Retinal pigment epithelial cell (primary cell): Measurements from ENCODE around the gene HTRA3.

Experiments
- DNase-seq: peaks from one replicate; pipeline ENCODE4 v3.0.0-alpha.2; 2010; ENCODE audit warnings: low read depth
- H3K4me3 ChIP-seq: 2 replicates; pipeline ENCODE4 v1.5.1; 2011; ENCODE audit warnings: mild to moderate bottlenecking, low read length, control low read depth, moderate library complexity
- TF ChIP-seq, protein P1 (sequence below): conservative IDR thresholded peaks from 2 replicates; pipeline ENCODE4 v1.5.1; 2011; ENCODE audit warnings: low read depth, low read length, control low read depth, inconsistent platforms

Gene HTRA3

DNA sequence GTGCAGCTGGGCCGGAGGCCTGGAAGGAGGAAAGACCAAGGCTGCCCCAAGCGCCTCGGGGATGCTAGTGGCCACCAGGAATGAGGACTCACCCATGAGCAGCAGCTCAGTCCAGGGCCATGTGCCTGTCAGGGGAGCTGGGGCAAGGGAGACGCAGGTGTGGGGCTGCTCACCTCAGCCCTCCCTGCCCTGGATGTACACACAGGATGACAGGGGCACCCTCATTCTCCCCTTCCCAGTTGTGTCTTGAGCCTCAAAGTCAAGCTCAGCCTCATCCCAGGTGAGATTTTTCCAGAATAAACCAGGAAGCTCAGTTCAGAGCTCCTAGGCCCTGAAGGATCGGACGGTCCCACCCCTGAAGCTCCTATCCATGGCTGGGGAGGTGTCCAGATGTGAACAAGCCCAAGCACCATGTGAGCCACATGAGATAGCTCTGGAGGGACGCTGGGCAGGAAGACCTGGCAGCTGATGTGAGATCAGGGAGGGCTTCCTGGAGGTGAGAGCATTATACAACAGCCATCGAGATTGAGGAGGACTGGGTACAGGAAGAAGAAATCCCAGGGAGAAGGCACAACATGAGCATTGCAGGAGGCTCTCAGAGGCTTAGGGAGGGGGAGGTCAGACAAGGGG lies 23.0 kb downstream of the HTRA3 start:
- TF ChIP-seq, protein P1, sequence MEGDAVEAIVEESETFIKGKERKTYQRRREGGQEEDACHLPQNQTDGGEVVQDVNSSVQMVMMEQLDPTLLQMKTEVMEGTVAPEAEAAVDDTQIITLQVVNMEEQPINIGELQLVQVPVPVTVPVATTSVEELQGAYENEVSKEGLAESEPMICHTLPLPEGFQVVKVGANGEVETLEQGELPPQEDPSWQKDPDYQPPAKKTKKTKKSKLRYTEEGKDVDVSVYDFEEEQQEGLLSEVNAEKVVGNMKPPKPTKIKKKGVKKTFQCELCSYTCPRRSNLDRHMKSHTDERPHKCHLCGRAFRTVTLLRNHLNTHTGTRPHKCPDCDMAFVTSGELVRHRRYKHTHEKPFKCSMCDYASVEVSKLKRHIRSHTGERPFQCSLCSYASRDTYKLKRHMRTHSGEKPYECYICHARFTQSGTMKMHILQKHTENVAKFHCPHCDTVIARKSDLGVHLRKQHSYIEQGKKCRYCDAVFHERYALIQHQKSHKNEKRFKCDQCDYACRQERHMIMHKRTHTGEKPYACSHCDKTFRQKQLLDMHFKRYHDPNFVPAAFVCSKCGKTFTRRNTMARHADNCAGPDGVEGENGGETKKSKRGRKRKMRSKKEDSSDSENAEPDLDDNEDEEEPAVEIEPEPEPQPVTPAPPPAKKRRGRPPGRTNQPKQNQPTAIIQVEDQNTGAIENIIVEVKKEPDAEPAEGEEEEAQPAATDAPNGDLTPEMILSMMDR: no peak
- no peak overlapping the region for H3K4me3 ChIP-seq
- DNase-seq: no peak

DNA sequence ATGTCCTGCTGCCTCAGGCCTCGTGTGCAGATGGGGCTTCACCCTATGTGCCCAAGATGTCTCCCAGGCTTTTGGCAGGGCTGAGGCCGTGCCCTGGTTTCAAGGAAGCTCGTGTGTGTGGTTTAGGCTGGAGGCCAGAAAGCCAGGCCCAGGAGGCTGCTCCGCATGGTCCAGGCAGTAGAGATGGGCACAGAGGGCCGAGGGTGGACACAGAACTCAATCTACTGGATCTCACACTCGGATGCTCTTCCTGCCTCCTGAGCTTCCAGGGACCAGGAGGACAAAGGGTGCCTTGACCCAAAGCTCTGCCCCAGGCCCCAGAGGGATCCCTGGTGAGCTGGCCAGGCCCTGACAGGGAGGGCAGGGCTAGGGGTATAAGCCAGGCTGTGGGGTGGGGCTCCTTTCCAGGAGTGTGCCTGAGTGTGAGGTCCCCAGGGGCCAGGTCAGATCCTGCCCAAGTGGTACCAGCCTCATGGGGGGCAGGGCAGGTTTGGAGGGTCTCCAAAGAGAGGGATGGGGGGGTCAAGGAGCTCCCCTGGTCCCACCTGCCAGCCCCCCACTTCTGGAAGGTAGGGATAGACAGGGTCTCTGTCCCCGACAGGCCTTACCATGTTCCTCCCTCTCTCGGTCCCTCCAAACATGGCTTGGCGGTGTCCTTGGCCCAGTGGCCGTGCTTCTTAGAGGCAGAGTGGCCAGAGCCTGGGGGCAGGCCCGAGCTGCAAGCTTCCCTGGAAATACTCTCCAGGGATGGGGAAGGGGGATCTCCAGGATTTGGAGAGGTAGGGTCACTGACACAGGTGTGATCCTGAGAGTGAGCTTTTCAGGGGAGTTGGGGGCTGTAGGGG lies 23.8 kb downstream of the HTRA3 start:
- H3K4me3 ChIP-seq: no peak overlapping the region
- TF ChIP-seq, protein P1: no peak
- DNase-seq: no peak

DNA sequence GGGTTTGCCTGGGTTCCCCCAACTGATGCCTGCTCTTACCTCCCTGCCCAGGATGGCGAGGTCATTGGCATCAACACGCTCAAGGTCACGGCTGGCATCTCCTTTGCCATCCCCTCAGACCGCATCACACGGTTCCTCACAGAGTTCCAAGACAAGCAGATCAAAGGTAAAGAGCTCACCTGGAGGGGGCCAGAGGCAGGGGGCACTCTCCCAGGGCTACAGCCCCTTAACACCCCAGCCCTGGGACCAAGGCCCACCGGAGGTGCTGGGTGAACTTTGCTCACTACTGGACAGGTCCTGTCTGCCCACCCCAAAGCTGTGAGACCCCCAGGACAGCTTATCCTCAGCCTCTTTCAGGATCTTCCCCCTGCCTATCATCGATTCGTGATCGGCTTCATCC lies 24.5 kb downstream of the HTRA3 start:
- H3K4me3 ChIP-seq: no peak overlapping the region
- no peak for DNase-seq
- TF ChIP-seq, protein P1: no peak

DNA sequence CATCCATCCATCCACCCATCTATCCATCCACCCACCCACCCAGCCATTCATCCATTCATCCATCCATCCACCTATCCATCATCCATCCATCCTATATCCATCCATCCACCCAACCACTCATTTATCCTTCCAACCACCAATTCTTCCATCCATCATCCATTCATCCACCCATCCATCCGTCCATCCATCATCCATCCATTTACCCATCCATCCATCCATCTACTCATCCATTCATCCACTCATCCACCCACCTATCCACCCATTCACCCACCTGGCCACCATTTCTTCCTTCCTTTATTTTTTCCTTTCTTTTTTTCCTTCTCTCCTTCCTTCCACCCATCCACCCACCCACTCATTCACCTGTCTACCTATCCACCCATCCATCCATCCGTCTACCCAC lies 25.2 kb downstream of the HTRA3 start:
- H3K4me3 ChIP-seq: no peak overlapping the region
- no peak for DNase-seq
- TF ChIP-seq, protein P1: no peak

DNA sequence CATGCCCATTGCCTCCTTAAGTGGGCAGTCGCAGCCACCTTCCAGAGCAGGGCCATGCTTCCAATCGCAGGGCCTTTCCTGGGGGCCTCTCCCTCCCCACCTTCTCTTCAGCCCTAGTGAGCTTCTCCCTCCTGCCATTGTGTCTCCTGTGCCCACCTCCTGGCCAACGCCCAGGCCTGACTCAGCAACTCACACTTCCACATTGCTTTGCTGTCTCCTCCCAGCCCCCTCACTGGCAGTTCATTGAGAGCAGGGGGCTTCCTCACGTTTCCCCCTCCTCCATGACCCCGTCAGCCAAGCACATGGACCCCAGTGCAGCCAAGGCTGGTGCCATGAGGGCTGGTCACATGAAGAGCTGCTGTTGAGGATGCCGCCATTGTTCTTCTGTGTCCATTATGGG lies 25.9 kb downstream of the HTRA3 start:
- H3K4me3 ChIP-seq: no peak overlapping the region
- TF ChIP-seq, protein P1: no peak
- no peak for DNase-seq

DNA sequence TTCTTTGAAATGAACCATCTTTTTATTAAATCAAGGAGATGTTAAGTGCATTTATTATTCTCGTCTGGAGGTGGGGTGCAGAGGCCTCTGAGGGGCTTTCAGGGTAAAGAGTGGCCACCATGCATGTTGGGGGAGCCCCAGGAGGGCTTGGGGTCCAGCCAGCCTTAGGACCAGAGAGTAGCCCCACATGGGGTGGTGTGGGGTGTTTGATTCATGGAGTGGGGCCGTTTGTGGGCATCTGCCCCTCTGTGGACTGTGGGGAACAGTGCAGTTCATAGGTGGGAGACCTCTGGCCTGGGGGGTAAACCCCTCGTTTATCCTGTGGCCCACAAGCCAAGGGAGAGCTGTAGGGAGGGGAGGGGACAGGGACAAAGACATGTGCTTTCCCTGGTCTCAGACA lies 26.9 kb downstream of the HTRA3 start:
- TF ChIP-seq, protein P1: no peak
- DNase-seq: no peak
- H3K4me3 ChIP-seq: no peak overlapping the region

DNA sequence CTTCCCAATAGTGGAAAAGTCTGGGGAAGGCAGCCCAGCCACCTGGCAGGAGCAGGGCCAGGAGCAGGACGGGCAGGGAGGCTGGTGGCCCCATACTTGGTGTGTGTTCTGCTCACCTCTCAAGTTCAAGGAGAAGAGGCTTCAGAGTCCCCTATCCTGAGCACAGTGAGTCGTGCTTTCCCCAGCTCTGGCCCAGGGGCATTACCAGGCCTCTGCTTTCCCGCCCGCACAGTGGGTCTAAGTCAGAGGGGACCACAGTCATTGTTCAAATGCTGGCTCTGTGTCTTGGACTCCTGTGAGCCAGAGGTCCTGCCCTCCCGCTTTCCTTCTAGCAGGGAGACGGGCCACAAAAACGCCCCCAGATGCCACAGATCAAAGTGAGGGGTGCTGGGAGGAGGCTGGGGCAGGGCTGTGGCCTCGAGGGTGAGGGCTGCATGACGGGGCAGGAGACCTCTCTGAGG lies 27.6 kb downstream of the HTRA3 start:
- H3K4me3 ChIP-seq: no peak overlapping the region
- DNase-seq: no peak
- TF ChIP-seq, protein P1: no peak
